Dermis microvascular lymphatic vessel endothelial cell (primary cell): ENCODE data around the gene FHL3. TPM values are rescaled to one million over a fixed set of nuclear protein-coding genes. Genes with fewer than 3 reads are reported as not detected.

Experiments
- total RNA-seq: library from RNA; depleted of rRNA; stranded (reverse); fragments of >200 nt; gene quantifications from 2 replicates; pipeline ENCODE4 v1.2.1, GENCODE V29; 2014

Gene FHL3
- total RNA-seq, 1 donor from 2014 or later, result 10.9 TPM

Other genes starting within 250 kb of the FHL3 start
- under 0.01 TPM in 2 replicates for gene EPHA10, start 240.4 kb downstream of the FHL3 start, total RNA-seq
- gene MANEAL, start 211.7 kb downstream of the FHL3 start, total RNA-seq, result 0.64 and 1.6 TPM in 2 replicates
- 12.1 and 21.2 TPM in 2 replicates for gene C1orf122, start 197.7 kb downstream of the FHL3 start, total RNA-seq
- 13.0 and 17.8 TPM in 2 replicates for gene YRDC, start 197.3 kb downstream of the FHL3 start, total RNA-seq
- gene MTF1, start 145.9 kb downstream of the FHL3 start, total RNA-seq, result 1.4 and 2.7 TPM in 2 replicates
- gene INPP5B, start 58.5 kb downstream of the FHL3 start, total RNA-seq, result 17.6 and 20.0 TPM in 2 replicates
- 44.0 and 63.3 TPM in 2 replicates for gene SF3A3, start 15.5 kb downstream of the FHL3 start, total RNA-seq
- 24.7 and 32.5 TPM in 2 replicates for gene UTP11, start 7.2 kb upstream of the FHL3 start, total RNA-seq
- under 0.01 TPM in 1 of 2 replicates, not detected in the other for gene POU3F1, start 41.3 kb upstream of the FHL3 start, total RNA-seq